T-helper 2 cell (primary cell): Measurements from ENCODE around the gene DCBLD2.

ENCODE experiments used
- DNase-seq, 5 experiments: peaks; one replicate each; pipeline versions ENCODE4 v3.0.0 to v3.0.0-alpha.2; 2012 to 2022

The DCBLD2 gene

DNA sequence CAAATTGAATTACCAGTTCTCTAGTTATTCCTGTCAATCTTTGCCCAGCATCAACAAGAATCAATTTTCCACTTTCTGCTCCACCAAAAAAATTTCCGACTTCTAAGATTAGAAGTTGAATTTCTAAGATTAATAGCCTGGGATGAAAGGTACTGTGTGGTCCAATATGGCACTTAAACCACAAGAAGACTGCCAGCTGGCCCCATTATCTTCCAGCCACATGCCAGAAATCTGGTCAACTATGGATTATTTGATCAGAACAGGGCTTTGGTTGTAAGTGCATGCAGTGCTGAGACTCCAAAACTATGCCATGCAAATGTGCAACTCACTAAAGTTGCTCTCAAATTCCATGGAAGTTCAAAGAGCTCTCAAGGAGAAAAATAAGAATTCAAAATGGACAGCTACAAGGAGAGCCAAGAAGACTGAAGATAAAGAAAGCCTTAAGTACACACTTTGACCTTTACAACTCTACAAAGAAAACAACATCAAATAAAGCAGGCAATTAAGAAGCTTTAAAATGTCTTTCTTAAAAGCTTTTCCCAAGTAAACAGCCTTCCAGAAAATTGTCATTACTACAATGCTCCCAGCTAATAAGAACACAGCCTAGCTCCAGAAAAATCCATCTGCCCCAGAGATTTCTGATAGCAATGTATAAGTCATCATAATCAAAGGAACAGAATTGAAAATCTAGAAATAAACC lies 74.1 kb downstream of the DCBLD2 start:
- DNase-seq, result no peak

DNA sequence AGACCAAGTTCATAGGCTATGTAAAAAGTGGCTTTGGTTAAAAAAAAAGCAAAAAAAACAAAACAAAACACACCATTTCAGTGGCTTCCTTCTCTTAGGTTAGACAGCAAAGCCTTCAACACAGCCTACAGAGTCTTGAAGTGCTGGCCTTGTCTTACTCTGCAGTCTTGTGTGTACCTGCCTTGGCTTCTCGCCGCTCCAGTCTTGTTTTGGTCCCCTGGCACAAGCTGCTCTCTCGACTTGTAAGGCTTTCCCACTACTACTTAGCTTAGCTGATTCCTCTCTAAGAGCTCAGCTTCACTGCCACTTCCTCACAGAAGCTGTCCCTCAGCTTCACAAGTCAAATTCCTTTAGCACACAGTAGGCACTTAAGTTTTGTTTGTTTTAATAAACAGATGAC lies 75.4 kb downstream of the DCBLD2 start:
- no peak for DNase-seq

DNA sequence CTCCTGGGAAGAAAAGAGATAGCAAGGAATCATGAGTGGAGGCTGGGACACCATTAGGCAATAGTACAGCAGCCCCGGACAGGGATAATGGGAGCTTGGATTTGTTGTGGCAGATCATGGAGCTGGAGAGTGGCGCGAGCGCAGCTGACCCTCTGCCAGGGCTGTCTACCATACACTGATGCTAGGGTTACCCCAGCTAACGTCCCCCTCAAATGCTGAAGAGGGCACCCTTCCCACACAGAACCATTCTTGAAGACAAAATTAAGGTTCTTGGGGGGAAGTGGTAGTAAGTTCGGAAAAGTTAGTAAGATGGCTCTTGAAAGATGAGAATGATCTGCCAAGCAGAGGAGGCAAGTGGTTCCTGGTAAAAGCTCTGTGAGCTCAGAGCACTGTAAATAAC lies 77.2 kb downstream of the DCBLD2 start:
- no peak for DNase-seq

DNA sequence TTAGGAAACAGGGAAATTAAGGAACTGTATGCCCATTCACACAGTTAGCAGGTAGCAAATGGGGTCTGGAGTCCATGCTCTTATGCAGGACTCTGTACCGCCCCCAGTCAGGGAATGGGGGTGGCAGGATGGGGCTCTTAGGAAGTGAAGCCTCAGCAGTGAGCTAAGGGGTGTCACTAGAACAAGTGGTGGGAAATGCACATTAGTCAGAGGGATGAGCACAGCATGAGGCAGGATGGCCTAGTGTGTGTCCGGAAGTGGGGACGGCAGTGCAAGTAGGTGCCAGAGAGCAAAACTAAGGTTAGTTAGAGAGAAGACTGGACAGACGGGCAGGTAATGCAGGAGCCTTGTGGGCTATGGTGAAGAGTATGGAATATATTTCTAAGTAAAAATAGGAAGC lies 77.7 kb downstream of the DCBLD2 start:
- DNase-seq, result no peak

DNA sequence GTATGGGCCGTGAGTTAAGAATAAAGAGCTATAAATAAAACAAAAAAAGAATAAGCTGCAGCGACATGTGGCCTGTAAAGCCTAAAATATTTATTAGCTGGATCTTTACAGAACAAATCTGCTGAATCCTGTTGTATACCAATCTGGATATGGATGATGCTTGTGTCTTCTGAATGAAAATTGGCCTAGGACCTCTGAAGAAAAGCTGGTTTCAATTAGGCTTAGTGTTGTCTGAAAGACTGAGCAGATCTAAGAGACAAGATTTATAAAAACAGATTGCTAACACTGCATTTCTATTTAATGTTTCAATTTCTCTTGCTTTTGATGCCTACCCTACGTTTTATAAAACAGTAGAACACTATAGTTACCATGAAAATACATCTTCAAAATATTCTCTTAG lies 80.4 kb downstream of the DCBLD2 start:
- DNase-seq, result no peak

DNA sequence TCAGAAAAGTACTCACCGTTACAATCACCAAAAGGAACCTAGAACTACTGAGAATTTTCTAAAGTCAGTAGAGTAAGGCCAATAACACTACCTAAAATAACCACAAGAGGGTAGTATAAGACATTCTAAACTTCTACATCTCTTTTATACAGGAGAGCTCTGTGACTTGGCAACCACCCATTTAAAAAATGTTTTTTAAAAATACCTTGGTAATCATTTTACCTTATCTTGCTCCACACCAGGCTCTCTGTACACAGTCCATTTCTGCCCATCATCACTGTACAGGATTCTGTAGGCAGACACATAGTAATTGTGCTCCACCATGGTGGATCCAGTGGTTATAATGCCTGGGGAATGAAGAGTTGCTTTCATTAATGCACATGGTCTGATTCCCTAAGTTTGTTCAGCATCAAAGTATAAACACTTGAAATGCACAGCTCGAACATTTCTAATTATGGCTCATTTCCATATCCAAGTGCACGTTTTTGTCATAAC lies 83.9 kb downstream of the DCBLD2 start:
- peak in 1 of 5 experiments; percentile 45 for DNase-seq

DNA sequence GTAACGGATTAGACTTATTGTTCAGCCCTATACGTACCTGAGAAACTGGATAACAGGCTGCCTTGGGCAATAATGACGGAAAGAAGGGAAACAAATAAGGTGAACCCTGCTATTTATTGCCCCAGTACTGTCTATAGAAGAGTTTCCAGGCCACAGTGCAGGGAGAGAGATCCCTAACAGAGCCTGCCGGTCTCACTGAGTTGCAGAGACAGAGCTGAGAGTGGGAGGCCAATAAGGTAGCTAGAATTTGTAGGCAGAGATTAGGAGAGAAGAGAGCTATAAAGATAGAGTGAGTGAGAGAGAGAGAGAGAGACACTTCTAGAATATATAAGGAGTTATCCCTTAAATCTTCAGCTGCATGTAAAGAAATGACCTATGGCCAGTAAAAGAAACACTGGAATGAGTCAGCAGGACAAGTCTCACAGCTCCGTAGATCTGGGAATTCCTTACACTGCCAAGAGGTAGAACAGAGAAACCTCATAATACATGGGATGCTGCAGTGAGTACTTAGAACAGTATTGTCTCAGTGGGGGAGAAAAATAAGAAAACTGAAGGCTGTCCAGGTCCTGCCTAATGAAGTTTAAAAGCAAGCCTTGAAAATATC lies 86.6 kb downstream of the DCBLD2 start:
- no peak for DNase-seq

DNA sequence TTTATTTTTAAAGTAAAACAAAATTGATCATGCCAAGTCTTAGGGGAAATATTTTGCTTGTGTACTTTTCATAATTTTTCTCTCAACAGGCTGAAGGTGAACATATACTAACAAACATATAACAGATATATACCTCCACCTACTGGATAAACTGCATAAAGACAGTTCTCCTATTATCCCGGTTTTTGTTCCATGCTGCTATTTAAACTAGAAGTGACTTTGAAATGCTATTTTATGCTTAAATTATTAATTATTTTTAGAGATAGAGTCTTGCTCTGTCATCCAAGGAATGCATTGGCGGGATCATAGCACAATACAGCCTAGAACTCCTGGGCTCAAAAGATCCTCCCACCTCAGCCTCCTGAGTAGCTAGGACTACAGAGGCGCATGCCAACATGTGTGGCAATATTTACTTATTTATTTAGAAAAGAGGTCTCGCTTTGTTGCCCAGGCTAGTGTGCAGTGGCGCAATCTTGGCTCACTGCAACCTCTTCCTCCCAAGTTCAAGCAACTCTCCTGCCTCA lies 88.6 kb downstream of the DCBLD2 start:
- peak in 1 of 5 experiments; percentile 22 for DNase-seq

DNA sequence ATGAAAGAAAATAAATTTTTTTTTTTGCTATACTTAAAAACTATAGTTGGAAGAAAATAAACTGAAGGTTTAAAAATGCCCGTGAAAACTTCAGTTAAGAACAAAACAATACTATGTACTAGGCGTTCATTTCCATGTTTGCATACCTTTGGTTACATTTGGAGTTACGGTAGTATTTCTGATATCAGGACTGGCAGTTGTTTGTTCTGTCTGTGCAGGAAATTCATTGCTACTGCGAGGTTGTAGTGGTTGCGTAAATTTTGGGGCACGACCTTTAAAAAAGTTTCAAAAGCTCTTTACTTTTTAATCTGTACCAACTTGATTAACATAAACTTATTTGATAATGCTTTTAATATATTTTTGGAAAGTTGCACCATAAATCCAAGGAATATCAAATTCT lies 90.4 kb downstream of the DCBLD2 start:
- DNase-seq, result no peak

DNA sequence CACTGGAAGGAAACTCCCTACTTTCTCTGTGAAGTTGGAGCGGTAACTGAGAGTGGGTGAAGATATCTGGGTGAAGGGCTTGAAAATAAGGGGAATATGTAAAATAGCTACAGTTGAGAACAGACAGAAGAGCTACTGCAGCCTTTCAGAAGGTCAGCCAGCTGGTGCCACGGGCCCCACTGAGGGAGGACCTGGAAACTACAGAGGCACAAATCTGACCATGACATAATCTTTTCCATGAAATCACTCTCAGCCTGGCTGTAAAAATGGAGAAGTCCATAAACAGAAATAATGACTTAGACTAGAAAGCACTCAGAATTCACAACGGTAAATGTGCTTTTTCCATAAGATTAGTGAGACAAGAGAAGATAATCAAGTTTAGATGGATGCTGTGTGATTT lies 91.9 kb downstream of the DCBLD2 start:
- DNase-seq, result no peak

DNA sequence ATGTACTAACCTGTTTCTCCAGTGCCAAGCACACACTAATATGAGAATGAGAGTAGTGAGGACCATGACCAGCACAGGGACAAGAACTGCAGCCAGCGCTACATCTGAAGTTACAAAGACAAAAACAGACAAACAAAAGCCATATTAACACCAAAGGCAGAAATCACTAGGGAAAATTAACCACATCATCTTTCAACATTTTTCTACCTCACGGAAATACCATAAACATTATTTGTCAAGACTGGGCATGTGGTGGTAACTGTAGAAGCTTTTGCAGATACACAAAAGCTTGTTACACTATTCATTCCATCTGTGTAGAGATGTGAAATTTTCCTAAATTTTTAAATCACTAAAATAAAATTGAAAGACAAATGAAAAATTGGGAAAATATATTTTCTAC lies 93.4 kb downstream of the DCBLD2 start:
- no peak for DNase-seq

DNA sequence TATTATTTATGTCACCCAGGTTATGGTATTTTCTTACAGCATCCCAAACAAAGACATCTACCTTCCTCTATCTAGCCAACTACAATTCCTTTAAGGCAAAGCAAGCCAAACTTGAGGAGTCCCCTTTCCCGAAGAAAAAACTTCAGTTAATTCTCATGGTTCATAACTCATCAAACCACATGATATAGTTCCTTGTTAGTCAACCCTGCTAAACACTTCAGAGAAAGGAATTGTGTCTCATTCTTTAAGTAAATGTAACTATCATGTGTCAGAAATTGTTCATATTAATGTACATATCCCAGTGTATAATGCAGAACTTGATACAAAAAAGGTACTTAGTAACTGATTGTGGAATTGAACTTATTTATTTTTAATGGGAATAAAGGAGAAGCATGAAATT lies 93.9 kb downstream of the DCBLD2 start:
- no peak for DNase-seq

DNA sequence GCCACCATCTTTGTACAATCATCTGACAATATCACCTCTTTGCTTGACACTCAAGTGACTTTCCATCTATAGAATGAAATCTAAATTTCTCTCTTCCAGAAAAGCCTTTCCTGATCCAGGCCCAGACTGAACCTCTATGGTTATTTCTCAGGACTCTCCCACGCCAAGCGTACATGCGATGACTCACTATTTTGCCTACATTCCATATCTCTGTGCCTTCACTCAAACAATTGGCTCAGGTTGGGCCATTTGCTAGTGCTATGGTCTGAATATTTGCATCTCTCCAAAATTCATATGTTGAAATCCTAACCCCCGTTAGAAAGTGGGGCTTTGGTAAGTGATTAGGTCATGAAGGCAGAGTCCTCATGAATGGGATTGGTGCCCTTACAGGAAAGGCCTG lies 94.5 kb downstream of the DCBLD2 start:
- DNase-seq, result no peak

DNA sequence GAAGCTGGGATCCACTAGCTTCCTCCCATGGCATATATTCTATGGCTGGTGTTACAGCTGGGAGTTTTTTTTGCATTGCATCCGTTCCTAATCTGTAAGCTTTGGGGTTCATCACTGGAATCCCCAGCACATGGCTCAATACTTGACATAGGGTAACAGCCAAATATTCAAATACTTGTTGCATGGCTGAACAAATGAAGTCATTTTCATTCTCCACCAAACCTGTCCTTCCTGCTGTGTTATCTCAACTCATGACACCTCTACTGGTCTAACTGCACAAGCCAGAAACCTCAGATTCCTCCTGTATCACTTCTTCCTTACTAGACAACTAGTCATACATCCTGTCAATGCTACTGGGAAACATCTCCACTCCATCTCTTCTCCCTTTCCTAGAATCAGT lies 95.0 kb downstream of the DCBLD2 start:
- DNase-seq, result no peak

DNA sequence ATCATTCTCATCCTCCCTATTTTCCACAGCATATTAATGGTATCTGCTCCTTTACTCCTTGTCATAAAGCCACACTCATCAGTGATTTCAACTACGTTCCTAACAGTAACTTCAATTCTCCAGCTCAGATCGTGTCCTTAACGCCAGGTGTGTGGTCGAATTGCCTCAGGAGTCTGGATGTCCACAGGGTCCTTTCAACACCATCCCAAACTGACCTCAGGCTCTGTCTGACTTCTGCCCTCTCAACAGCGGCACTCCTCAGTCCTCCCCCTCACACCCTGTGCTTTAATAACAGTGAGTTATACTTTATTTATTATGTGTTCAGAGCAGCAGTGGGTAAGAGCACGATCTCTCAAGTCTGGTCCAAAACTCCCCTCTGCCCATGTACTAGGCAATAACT lies 95.9 kb downstream of the DCBLD2 start:
- no peak for DNase-seq

DNA sequence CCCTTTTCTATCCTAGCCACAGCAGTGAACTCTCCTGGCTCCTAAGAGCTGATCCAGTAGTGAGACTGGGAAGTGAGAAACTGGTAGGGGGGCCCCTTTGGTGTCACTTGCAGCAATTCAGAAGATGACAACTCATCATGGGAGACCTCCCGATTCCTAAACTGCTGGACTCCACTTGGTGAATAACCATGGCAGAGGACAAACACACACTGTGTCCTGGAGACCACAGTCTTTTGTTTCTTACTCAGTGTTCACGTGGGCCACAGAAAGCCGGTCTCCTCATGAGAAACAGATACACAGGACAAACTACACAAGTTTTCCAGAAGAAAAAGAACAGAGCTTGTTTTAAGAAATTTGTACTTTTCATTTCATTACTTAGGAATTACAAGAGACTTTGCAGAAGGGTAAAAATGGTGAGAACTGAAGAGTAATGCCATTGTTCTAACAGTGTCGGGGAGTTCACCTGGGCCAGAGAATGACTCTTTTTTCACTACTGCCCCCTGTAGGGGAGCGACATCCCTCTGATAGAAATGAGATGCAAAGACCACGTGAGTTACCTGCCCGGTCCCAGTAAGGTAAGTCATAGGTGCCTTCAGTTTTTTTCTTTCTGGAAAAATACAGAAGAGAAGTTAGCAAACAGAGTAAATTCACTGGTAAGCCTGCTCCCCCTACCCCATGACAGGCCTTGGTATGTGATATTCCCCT lies 100.3 kb downstream of the DCBLD2 start:
- DNase-seq, result no peak

DNA sequence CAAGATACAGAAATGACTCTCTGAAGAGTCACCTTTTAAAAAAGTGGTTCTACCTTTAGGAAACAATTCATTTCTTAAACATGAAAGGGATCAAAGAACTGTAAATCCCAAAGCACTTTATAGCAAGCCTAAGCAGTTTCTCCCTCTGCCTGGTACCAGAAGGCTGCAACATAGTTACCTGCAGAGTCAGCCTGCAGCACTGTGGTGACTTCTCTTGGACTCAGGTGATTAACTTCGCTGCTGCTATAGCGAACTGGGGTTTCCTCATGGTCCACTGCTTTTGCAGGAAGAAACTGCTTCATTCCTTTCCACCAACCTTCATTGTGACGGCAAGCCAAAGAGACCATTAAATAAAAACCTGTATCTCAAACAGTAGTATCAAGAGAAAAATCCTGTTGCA lies 101.1 kb downstream of the DCBLD2 start:
- no peak for DNase-seq

DNA sequence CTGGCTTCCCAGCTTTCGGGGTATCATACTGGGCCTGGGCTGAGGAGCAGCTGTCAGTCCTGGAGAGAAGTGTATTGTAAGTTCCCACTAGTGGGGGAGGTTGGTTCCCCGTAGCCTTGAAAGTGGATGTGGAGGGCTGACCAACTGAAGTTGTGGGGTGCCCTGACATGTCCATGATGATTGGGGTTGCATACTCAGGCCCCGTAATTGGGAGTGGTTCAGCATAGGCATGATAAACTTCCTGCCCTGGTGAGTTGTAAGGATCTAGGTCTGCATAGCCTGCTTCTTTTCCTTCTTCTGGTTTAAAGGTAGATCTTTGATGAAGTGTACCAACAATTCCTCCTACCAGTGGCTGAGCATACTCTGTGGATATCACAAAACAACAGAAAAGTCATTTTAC lies 102.0 kb downstream of the DCBLD2 start:
- DNase-seq, result no peak

DNA sequence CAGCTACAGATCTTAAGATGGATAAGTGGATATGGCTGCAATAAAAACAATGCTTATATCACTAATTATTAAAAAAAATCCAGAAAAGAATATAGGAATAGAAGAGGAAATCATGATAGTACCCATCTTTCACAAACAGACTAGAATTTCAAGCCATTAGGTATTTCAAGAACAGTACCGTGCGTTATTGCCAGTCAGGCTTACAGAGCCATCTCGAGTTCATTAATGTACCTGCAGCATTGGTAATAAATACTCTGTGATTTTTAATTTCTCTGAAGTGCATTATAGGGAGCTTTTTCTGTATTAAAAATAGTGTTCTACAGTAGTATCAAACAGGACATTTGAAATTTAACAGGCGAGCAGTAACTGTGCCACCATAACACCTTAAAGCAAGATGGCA lies 102.7 kb downstream of the DCBLD2 start:
- DNase-seq, result no peak

DNA sequence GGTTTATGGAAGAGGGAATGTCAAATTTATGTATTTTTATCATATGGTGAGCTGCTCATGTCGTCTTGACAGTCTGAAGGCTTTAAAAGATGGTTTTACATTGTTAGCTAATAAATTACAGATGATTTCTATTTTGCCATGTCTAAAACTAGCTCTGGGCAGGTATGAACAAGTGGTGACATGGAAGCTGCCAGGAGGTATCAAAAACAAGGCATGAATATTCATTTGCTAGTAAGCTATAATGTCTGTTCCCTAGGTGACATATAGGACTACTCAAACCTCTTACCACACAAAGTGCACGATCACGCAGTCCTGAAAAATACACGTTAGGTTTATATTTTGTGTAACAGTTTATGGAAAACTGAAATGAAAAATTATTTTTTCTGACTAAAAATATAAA lies 103.6 kb downstream of the DCBLD2 start:
- no peak for DNase-seq

DNA sequence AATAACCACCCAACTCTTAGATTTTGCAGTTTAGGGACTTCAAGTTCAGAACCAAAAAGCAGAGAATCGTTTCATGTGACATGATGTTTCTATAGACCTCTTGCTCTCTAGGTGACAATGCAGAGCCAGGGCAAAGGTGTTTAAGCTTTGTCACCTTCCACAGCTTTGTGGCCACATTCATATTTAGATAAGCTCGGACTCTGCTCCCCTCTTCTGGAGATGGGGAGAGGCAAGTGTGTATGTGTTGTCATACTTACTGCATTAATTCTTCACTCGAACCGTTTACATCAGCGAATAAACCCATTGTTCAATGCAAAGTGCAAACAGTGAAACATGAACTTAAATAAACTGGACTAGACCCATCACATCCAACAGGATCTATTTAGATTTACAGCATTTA lies 105.2 kb downstream of the DCBLD2 start:
- DNase-seq, result no peak

DNA sequence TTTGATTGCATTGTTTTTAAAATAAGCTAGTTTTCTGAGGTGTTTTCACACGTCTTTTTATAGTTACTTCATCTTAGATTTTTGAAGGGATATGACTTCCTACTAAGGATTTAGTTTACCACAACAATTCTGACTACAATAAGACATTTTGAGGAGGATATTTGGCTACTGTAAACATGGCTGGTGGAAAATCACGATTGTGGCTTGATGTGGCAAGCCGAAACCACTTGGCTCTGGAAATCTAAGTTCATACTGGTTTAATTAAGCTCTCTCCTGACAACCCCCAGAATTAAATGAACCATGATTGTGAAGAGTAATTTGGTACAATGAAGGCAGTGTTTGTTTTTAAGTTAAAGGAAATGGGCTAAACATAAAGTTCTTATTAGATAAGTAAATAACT lies 107.5 kb downstream of the DCBLD2 start:
- DNase-seq, result no peak

DNA sequence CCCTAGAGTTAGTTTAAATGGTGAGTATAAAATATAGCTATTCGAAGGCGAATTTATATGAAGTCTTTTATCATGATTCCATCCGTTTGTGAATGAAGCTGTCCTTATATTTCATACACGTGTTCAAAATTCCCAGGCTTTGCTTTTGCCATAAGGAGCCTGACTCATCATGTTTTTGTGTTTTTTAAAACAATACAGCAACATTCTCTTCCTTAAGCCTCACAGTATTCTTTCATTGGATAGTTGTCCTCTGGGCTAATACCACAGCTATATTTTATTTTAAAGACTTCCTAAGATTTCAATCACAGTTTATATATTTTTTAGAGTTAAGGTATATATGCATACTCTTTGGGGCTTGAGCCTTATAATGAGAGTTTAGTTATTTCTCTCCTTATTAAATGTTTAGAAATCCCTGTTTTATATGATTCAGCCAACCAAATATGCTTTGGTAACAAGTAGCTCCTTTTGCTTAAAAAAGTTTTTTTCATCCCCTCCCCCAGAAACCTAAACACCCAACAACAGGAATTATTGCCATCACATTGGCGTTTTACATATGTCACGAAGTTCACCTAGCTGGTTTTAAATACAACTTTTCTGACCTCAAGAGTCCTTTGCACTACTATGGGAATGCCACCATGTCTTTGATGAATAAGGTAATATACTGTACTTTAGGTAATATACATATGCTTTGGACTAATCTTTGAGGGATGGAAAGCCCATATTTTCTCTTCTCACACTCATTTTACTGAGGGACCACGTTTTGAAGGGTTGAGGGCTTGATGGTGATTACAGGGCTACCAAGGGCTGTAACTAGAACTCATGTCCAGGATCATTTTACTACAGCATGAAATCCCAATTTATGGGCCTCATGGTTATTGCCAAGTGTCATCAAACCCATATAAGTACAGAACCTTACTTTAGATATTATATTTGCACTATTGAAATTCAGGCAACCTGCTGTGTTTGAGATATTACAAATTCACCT lies 109.9 kb downstream of the DCBLD2 start:
- no peak for DNase-seq
